Common myeloid progenitor, CD34-positive (primary cell): ENCODE data around the gene FAM13A.

Source experiments
- CTCF ChIA-PET: fragments of 350-600 bp; sonication (Branson Sonifier 250); formaldehyde crosslinking; loops from one replicate; lab custom pipeline; 2021; ENCODE audit warnings: antibody characterized with exemption; lab: Charles Lee
- POLR2A ChIA-PET: fragments of 350-600 bp; sonication (Branson Sonifier 250); formaldehyde crosslinking; loops from one replicate; lab custom pipeline; 2021; ENCODE audit warnings: antibody characterized with exemption; lab: Charles Lee
- DNase-seq, 3 donors: peaks; one replicate each; pipeline versions ENCODE4 v3.0.0 to v3.0.0-alpha.2; 2013
- H3K27ac ChIP-seq, 2 experiments: 1 replicate in 1 of 2; 2 replicates in 1 of 2; pipeline ENCODE4 v1.7.0; 2013; ENCODE audit warnings: inconsistent platforms in 2 of 2, low read length in 2 of 2, mild to moderate bottlenecking in 2 of 2, low read depth in 1 of 2, moderate library complexity in 1 of 2; ENCODE audit not compliant: severe bottlenecking in 2 of 2, insufficient read depth in 1 of 2, poor library complexity in 1 of 2
- H3K27me3 ChIP-seq, 5 experiments: replicated peaks in 2 of 5; 1 replicate in 3 of 5; 2 replicates in 2 of 5; pipeline versions ENCODE4 v1.6.1 to v1.7.0; 2013; ENCODE audit warnings: low read length in 4 of 5, mild to moderate bottlenecking in 2 of 5, moderate library complexity in 2 of 5, inconsistent platforms in 1 of 5; ENCODE audit not compliant: insufficient read depth in 5 of 5, control insufficient read depth in 4 of 5
- H3K36me3 ChIP-seq, 4 experiments: 1 replicate in 2 of 4; 2 replicates in 2 of 4; pipeline versions ENCODE4 v1.6.1 to v1.7.0; 2013; ENCODE audit warnings: low read length in 3 of 4, control low read depth in 1 of 4, mild to moderate bottlenecking in 1 of 4; ENCODE audit not compliant: control insufficient read depth in 4 of 4, insufficient read depth in 4 of 4
- H3K4me1 ChIP-seq, 4 experiments: 1 replicate in 3 of 4; 2 replicates in 1 of 4; pipeline versions ENCODE4 v1.6.1 to v1.7.1; 2013; ENCODE audit warnings: low read length in 3 of 4, mild to moderate bottlenecking in 3 of 4, control low read depth in 1 of 4, inconsistent platforms in 1 of 4, moderate library complexity in 1 of 4; ENCODE audit not compliant: control insufficient read depth in 4 of 4, insufficient read depth in 4 of 4; ENCODE audit errors: control extremely low read depth in 1 of 4
- H3K4me3 ChIP-seq, 7 experiments: 1 replicate in 4 of 7; 2 replicates in 3 of 7; pipeline versions ENCODE4 v1.5.1 to v1.7.0; 2013; ENCODE audit warnings: mild to moderate bottlenecking in 7 of 7, low read length in 6 of 7, moderate library complexity in 6 of 7, inconsistent platforms in 2 of 7, low read depth in 2 of 7, control low read depth in 1 of 7; ENCODE audit not compliant: insufficient read depth in 4 of 7, control insufficient read depth in 1 of 7; ENCODE audit errors: extremely low read depth in 1 of 7
- H3K9me3 ChIP-seq, 5 experiments: 1 replicate in 4 of 5; 2 replicates in 1 of 5; pipeline versions ENCODE4 v1.6.1 to v1.7.1; 2013; ENCODE audit warnings: low read length in 4 of 5, mild to moderate bottlenecking in 2 of 5, inconsistent platforms in 1 of 5, low read depth in 1 of 5, moderate library complexity in 1 of 5; ENCODE audit not compliant: control insufficient read depth in 4 of 5, insufficient read depth in 2 of 5; ENCODE audit errors: control extremely low read depth in 1 of 5
- WGBS: methylation state at CpG from one replicate; pipeline ENCODE4 v1.1.5; 2013; ENCODE audit not compliant: insufficient coverage; 5-methylcytosine and 5-hydroxymethylcytosine counted together

The FAM13A gene

GRCh38 chr4:88809576-88810219 is 247.3 kb downstream of the FAM13A start:
- POLR2A ChIA-PET: no interaction called here
- no CpG with 5 or more reads among the region's 5 CpGs for WGBS
- no peaks in the 10 kb centered on the region for H3K9me3 ChIP-seq
- H3K4me1 ChIP-seq: peaks cover 0 to 11% (median 0%) of the 10 kb centered on the region in 4 experiments
- no peak overlapping the region for H3K4me3 ChIP-seq
- DNase-seq: no peak
- CTCF ChIA-PET: interaction anchor here (0.7 to 14.0 kb wide), 3 partner anchors 9 to 215 kb away, joined by 3 to 282 read pairs (median 20); no protein-coding TSS in a partner anchor
- no peak overlapping the region for H3K27ac ChIP-seq
- no peaks in the 10 kb centered on the region for H3K27me3 ChIP-seq
- no peaks in the 10 kb centered on the region for H3K36me3 ChIP-seq

- H3K27me3 ChIP-seq: no peaks in the 10 kb centered on the region
- no peak overlapping the region for H3K4me3 ChIP-seq
- CTCF ChIA-PET: interaction anchor here (4.2 to 14.0 kb wide), 2 partner anchors 9 to 215 kb away, joined by 20 to 282 read pairs; no protein-coding TSS in a partner anchor
- no peaks in the 10 kb centered on the region for H3K9me3 ChIP-seq
- no CpG with 5 or more reads among the region's 2 CpGs for WGBS
- no peak for DNase-seq
- no peak overlapping the region for H3K27ac ChIP-seq
- POLR2A ChIA-PET: no interaction called here
- no peaks in the 10 kb centered on the region for H3K36me3 ChIP-seq
- peaks cover 0 to 12% (median 1%) of the 10 kb centered on the region in 4 experiments for H3K4me1 ChIP-seq
These were observed 247.9 kb downstream of the FAM13A start for GRCh38 chr4:88809101-88809500.

- WGBS: 100% methylated on average over 2 of the region's 4 CpGs
- no peaks in the 10 kb centered on the region for H3K36me3 ChIP-seq
- H3K9me3 ChIP-seq: no peaks in the 10 kb centered on the region
- DNase-seq: no peak
- H3K27me3 ChIP-seq: no peaks in the 10 kb centered on the region
- CTCF ChIA-PET: interaction anchor here (1.0 to 4.2 kb wide), 3 partner anchors 11 to 216 kb away, joined by 3 to 20 read pairs (median 4); no protein-coding TSS in a partner anchor
- POLR2A ChIA-PET: no interaction called here
- H3K4me1 ChIP-seq: peaks cover 2 to 28% (median 9%) of the 10 kb centered on the region in 4 experiments
- no peak overlapping the region for H3K4me3 ChIP-seq
- no peak overlapping the region for H3K27ac ChIP-seq
These were observed 249.5 kb downstream of the FAM13A start for GRCh38 chr4:88807499-88807898.

GRCh38 chr4:88804234-88804633 is 252.8 kb downstream of the FAM13A start:
- WGBS: no CpG with 5 or more reads among the region's 2 CpGs
- peaks cover 0 to 3% (median 0%) of the 10 kb centered on the region in 4 experiments for H3K36me3 ChIP-seq
- ChIA-PET POLR2A (no interaction called here), CTCF (no interaction called here)
- H3K9me3 ChIP-seq: no peaks in the 10 kb centered on the region
- no peaks in the 10 kb centered on the region for H3K27me3 ChIP-seq
- H3K4me3 ChIP-seq: no peak overlapping the region
- no peak for DNase-seq
- peaks cover 2 to 33% (median 17%) of the 10 kb centered on the region in 4 experiments for H3K4me1 ChIP-seq
- no peak overlapping the region for H3K27ac ChIP-seq

- H3K4me1 ChIP-seq: peaks cover 2 to 29% (median 17%) of the 10 kb centered on the region in 4 experiments
- ChIA-PET POLR2A (no interaction called here), CTCF (no interaction called here)
- no peak overlapping the region for H3K27ac ChIP-seq
- no peaks in the 10 kb centered on the region for H3K27me3 ChIP-seq
- H3K9me3 ChIP-seq: no peaks in the 10 kb centered on the region
- H3K4me3 ChIP-seq: no peak overlapping the region
- DNase-seq: peak; percentile 57 to 81 (median 81)
- H3K36me3 ChIP-seq: peaks cover 0 to 5% (median 0%) of the 10 kb centered on the region in 4 experiments
- 50% methylated on average over 2 of the region's 5 CpGs for whole genome bisulfite sequencing
These were observed 253.3 kb downstream of the FAM13A start for GRCh38 chr4:88803600-88804096.

- 84% methylated on average over 6 of the region's 8 CpGs for WGBS
- CTCF ChIA-PET: interaction anchor here (1.0 to 1.8 kb wide), 7 partner anchors 11 to 130 kb away, joined by 3 to 7 read pairs (median 3); no protein-coding TSS in a partner anchor
These were observed 254.2 kb downstream of the FAM13A start for GRCh38 chr4:88802585-88803286.

More at GRCh38 chr4:88802585-88803286, 254.2 kb downstream of the FAM13A start:
- POLR2A ChIA-PET: no interaction called here
- peak in 2 of 3 donors; percentile 40 to 46 for DNase-seq
- H3K9me3 ChIP-seq: no peaks in the 10 kb centered on the region
- no peak overlapping the region for H3K4me3 ChIP-seq
- H3K4me1 ChIP-seq: peaks cover 2 to 26% (median 17%) of the 10 kb centered on the region in 4 experiments
- no peaks in the 10 kb centered on the region for H3K27me3 ChIP-seq
- no peak overlapping the region for H3K27ac ChIP-seq
- H3K36me3 ChIP-seq: peaks cover 0 to 5% (median 0%) of the 10 kb centered on the region in 4 experiments
